Measurements from ENCODE around the gene SDF4. TPM values are rescaled to one million over a fixed set of nuclear protein-coding genes. Genes with fewer than 3 reads are reported as not detected.

Gene SDF4
- total RNA-seq, 1 donor, result 50.0 TPM

- no peaks in the 10 kb centered on the region for H3K27me3 ChIP-seq (ENCODE audit: insufficient read depth, low read length)
- peaks cover 32% of the 10 kb centered on the region for H3K4me1 ChIP-seq (ENCODE audit: insufficient read depth, low read length)
- no peak overlapping the region for H3K4me3 ChIP-seq (ENCODE audit: low read length)
- H3K9me3 ChIP-seq (ENCODE audit: low read depth, low read length), result no peaks in the 10 kb centered on the region
Observed at GRCh38 chr1:1229770-1230169, 2.0 kb downstream of the SDF4 start.

GRCh38 chr1:1228596-1229321 is 3.0 kb downstream of the SDF4 start:
- H3K4me1 ChIP-seq (ENCODE audit: insufficient read depth, low read length), result peaks cover 32% of the 10 kb centered on the region
- H3K27me3 ChIP-seq (ENCODE audit: insufficient read depth, low read length), result no peaks in the 10 kb centered on the region
- no peak overlapping the region for H3K4me3 ChIP-seq (ENCODE audit: low read length)
- no peaks in the 10 kb centered on the region for H3K9me3 ChIP-seq (ENCODE audit: low read depth, low read length)

- no peaks in the 10 kb centered on the region for H3K9me3 ChIP-seq (ENCODE audit: low read depth, low read length)
- no peaks in the 10 kb centered on the region for H3K27me3 ChIP-seq (ENCODE audit: insufficient read depth, low read length)
- no peak overlapping the region for H3K4me3 ChIP-seq (ENCODE audit: low read length)
- H3K4me1 ChIP-seq (ENCODE audit: insufficient read depth, low read length), result peaks cover 29% of the 10 kb centered on the region
Observed at GRCh38 chr1:1228187-1228586, 3.6 kb downstream of the SDF4 start.

GRCh38 chr1:1227386-1227785 is 4.4 kb downstream of the SDF4 start:
- H3K4me1 ChIP-seq (ENCODE audit: insufficient read depth, low read length), result peaks cover 22% of the 10 kb centered on the region
- H3K9me3 ChIP-seq (ENCODE audit: low read depth, low read length), result no peaks in the 10 kb centered on the region
- H3K4me3 ChIP-seq (ENCODE audit: low read length), result no peak overlapping the region
- no peaks in the 10 kb centered on the region for H3K27me3 ChIP-seq (ENCODE audit: insufficient read depth, low read length)

- Histone ChIP-seq H3K9me3 (ENCODE audit: low read depth, low read length) (no peaks in the 10 kb centered on the region), H3K4me1 (ENCODE audit: insufficient read depth, low read length) (peaks cover 22% of the 10 kb centered on the region), H3K4me3 (ENCODE audit: low read length) (no peak overlapping the region), H3K27me3 (ENCODE audit: insufficient read depth, low read length) (no peaks in the 10 kb centered on the region)
Observed at GRCh38 chr1:1226566-1227362, 5.0 kb downstream of the SDF4 start.

- Histone ChIP-seq H3K4me1 (ENCODE audit: insufficient read depth, low read length) (peaks cover 23% of the 10 kb centered on the region), H3K4me3 (ENCODE audit: low read length) (no peak overlapping the region), H3K9me3 (ENCODE audit: low read depth, low read length) (no peaks in the 10 kb centered on the region), H3K27me3 (ENCODE audit: insufficient read depth, low read length) (no peaks in the 10 kb centered on the region)
Observed at GRCh38 chr1:1225913-1226312, 5.9 kb downstream of the SDF4 start.

GRCh38 chr1:1225238-1225845 is 6.5 kb downstream of the SDF4 start:
- Histone ChIP-seq H3K4me3 (ENCODE audit: low read length) (no peak overlapping the region), H3K9me3 (ENCODE audit: low read depth, low read length) (no peaks in the 10 kb centered on the region), H3K27me3 (ENCODE audit: insufficient read depth, low read length) (no peaks in the 10 kb centered on the region), H3K4me1 (ENCODE audit: insufficient read depth, low read length) (peaks cover 17% of the 10 kb centered on the region)

- no peaks in the 10 kb centered on the region for H3K9me3 ChIP-seq (ENCODE audit: low read depth, low read length)
- peaks cover 5% of the 10 kb centered on the region for H3K4me1 ChIP-seq (ENCODE audit: insufficient read depth, low read length)
Observed at GRCh38 chr1:1223891-1224290, 7.9 kb downstream of the SDF4 start.

GRCh38 chr1:1223321-1223720 is 8.5 kb downstream of the SDF4 start:
- H3K27me3 ChIP-seq (ENCODE audit: insufficient read depth, low read length), result no peaks in the 10 kb centered on the region
- H3K9me3 ChIP-seq (ENCODE audit: low read depth, low read length), result no peaks in the 10 kb centered on the region
- H3K4me3 ChIP-seq (ENCODE audit: low read length), result no peak overlapping the region
- H3K4me1 ChIP-seq (ENCODE audit: insufficient read depth, low read length), result peaks cover 8% of the 10 kb centered on the region

More at GRCh38 chr1:1223891-1224290, 7.9 kb downstream of the SDF4 start:
- H3K27me3 ChIP-seq (ENCODE audit: insufficient read depth, low read length), result no peaks in the 10 kb centered on the region
- H3K4me3 ChIP-seq (ENCODE audit: low read length), result no peak overlapping the region

- H3K4me1 ChIP-seq (ENCODE audit: insufficient read depth, low read length), result peaks cover 14% of the 10 kb centered on the region
- no peaks in the 10 kb centered on the region for H3K27me3 ChIP-seq (ENCODE audit: insufficient read depth, low read length)
- no peak overlapping the region for H3K4me3 ChIP-seq (ENCODE audit: low read length)
- H3K9me3 ChIP-seq (ENCODE audit: low read depth, low read length), result no peaks in the 10 kb centered on the region
Observed at GRCh38 chr1:1222575-1223225, 9.1 kb downstream of the SDF4 start.

- peaks cover 17% of the 10 kb centered on the region for H3K4me1 ChIP-seq (ENCODE audit: insufficient read depth, low read length)
- no peaks in the 10 kb centered on the region for H3K27me3 ChIP-seq (ENCODE audit: insufficient read depth, low read length)
- H3K4me3 ChIP-seq (ENCODE audit: low read length), result no peak overlapping the region
- no peaks in the 10 kb centered on the region for H3K9me3 ChIP-seq (ENCODE audit: low read depth, low read length)
Observed at GRCh38 chr1:1221887-1222574, 9.8 kb downstream of the SDF4 start.

GRCh38 chr1:1220197-1220596 is 11.6 kb downstream of the SDF4 start:
- peaks cover 31% of the 10 kb centered on the region for H3K4me1 ChIP-seq (ENCODE audit: insufficient read depth, low read length)
- H3K9me3 ChIP-seq (ENCODE audit: low read depth, low read length), result no peaks in the 10 kb centered on the region
- H3K27me3 ChIP-seq (ENCODE audit: insufficient read depth, low read length), result no peaks in the 10 kb centered on the region
- no peak overlapping the region for H3K4me3 ChIP-seq (ENCODE audit: low read length)

- Histone ChIP-seq H3K4me3 (ENCODE audit: low read length) (no peak overlapping the region), H3K9me3 (ENCODE audit: low read depth, low read length) (no peaks in the 10 kb centered on the region), H3K27me3 (ENCODE audit: insufficient read depth, low read length) (no peaks in the 10 kb centered on the region), H3K4me1 (ENCODE audit: insufficient read depth, low read length) (peaks cover 38% of the 10 kb centered on the region)
Observed at GRCh38 chr1:1219341-1219740, 12.5 kb downstream of the SDF4 start.

GRCh38 chr1:1218524-1219200 is 13.1 kb downstream of the SDF4 start:
- H3K4me1 ChIP-seq (ENCODE audit: insufficient read depth, low read length), result peaks cover 44% of the 10 kb centered on the region
- no peaks in the 10 kb centered on the region for H3K27me3 ChIP-seq (ENCODE audit: insufficient read depth, low read length)
- no peaks in the 10 kb centered on the region for H3K9me3 ChIP-seq (ENCODE audit: low read depth, low read length)
- H3K4me3 ChIP-seq (ENCODE audit: low read length), result no peak overlapping the region

Measured in mononuclear cell (primary cell).